ENCODE measurements around the gene ANO1. TPM values are rescaled to one million over a fixed set of nuclear protein-coding genes. Genes with fewer than 3 reads are reported as not detected.

The ANO1 gene
- total RNA-seq, 4 donors from 2014 or later = 2.3 to 9.2 (median 4.2) TPM

GRCh38 chr11:70183483-70184176, 105.5 kb downstream of the ANO1 start:
- H3K4me1 ChIP-seq = no peaks in the 10 kb centered on the region
- in situ Hi-C loops (cut with MboI; ENCODE audit: low sequenced_read_pairs in 4 of 4) (no loop called here), intact Hi-C loops (cut with DNase I; ENCODE audit: low total_unique reads) (no loop called here)
- no peak overlapping the region for H3K27ac ChIP-seq
- H3K4me3 ChIP-seq = no peak overlapping the region
- no peak for DNase-seq
- ATAC-seq = no peak
- TF ChIP-seq CTCF (IDR thresholded peaks at IDR 0.05 in 4 of 5, conservative IDR thresholded peaks at IDR 0.05 in 1 of 5) (no peak), POLR2A (IDR thresholded peaks at IDR 0.05) (no peak)
- H3K27me3 ChIP-seq = no peaks in the 10 kb centered on the region
- H3K36me3 ChIP-seq = no peaks in the 10 kb centered on the region
- H3K9me3 ChIP-seq = no peaks in the 10 kb centered on the region

GRCh38 chr11:70184396-70184795, 106.3 kb downstream of the ANO1 start:
- no peaks in the 10 kb centered on the region for H3K27me3 ChIP-seq
- no peaks in the 10 kb centered on the region for H3K9me3 ChIP-seq
- H3K36me3 ChIP-seq = no peaks in the 10 kb centered on the region
- intact Hi-C loops (cut with DNase I; ENCODE audit: low total_unique reads) = no loop called here
- TF ChIP-seq CTCF (IDR thresholded peaks at IDR 0.05 in 4 of 5, conservative IDR thresholded peaks at IDR 0.05 in 1 of 5) = no peak
- TF ChIP-seq POLR2A (IDR thresholded peaks at IDR 0.05) = no peak
- ATAC-seq = no peak
- in situ Hi-C loops (cut with MboI; ENCODE audit: low sequenced_read_pairs in 4 of 4) = no loop called here
- H3K27ac ChIP-seq = no peak overlapping the region
- H3K4me1 ChIP-seq = no peaks in the 10 kb centered on the region
- H3K4me3 ChIP-seq = no peak overlapping the region
- DNase-seq = no peak

- DNase-seq (no peak), ATAC-seq (no peak)
- H3K36me3 ChIP-seq = no peaks in the 10 kb centered on the region
- no peak overlapping the region for H3K27ac ChIP-seq
- H3K4me1 ChIP-seq = no peaks in the 10 kb centered on the region
- no peaks in the 10 kb centered on the region for H3K9me3 ChIP-seq
- H3K27me3 ChIP-seq = no peaks in the 10 kb centered on the region
- in situ Hi-C loops (cut with MboI; ENCODE audit: low sequenced_read_pairs in 4 of 4) = no loop called here
- no peak for TF ChIP-seq CTCF (IDR thresholded peaks at IDR 0.05 in 4 of 5, conservative IDR thresholded peaks at IDR 0.05 in 1 of 5)
- no peak for TF ChIP-seq POLR2A (IDR thresholded peaks at IDR 0.05)
- intact Hi-C loops (cut with DNase I; ENCODE audit: low total_unique reads) = no loop called here
- no peak overlapping the region for H3K4me3 ChIP-seq
Measured at GRCh38 chr11:70185348-70186055, 107.4 kb downstream of the ANO1 start.

- Histone ChIP-seq H3K36me3 (no peaks in the 10 kb centered on the region), H3K27ac (no peak overlapping the region), H3K9me3 (no peaks in the 10 kb centered on the region), H3K4me3 (no peak overlapping the region), H3K4me1 (no peaks in the 10 kb centered on the region), H3K27me3 (no peaks in the 10 kb centered on the region)
- DNase-seq (no peak), ATAC-seq (no peak)
- TF ChIP-seq CTCF (IDR thresholded peaks at IDR 0.05 in 4 of 5, conservative IDR thresholded peaks at IDR 0.05 in 1 of 5) (no peak), POLR2A (IDR thresholded peaks at IDR 0.05) (no peak)
- in situ Hi-C loops (cut with MboI; ENCODE audit: low sequenced_read_pairs in 4 of 4) (no loop called here), intact Hi-C loops (cut with DNase I; ENCODE audit: low total_unique reads) (no loop called here)
Measured at GRCh38 chr11:70186420-70186819, 108.3 kb downstream of the ANO1 start.
